Measurements from ENCODE around the gene WDR38. TPM values are rescaled to one million over a fixed set of nuclear protein-coding genes. Genes with fewer than 3 reads are reported as not detected.
A peak's percentile ranks its signal among the peaks of the same experiment; 100 is the strongest.
"Not testable (repeated sequence)": the region's sequence is repeated elsewhere in the genome, so short reads cannot be mapped to it uniquely, and the experiment has no call there.

The WDR38 gene
- total RNA-seq, 1 experiment from 2014 or later, result 0.12 TPM

- DNase-seq (ENCODE audit: low read depth), result peak; percentile 82
These were observed 18.7 kb upstream of the WDR38 start for GRCh38 chr9:124834591-124834990.

DNA sequence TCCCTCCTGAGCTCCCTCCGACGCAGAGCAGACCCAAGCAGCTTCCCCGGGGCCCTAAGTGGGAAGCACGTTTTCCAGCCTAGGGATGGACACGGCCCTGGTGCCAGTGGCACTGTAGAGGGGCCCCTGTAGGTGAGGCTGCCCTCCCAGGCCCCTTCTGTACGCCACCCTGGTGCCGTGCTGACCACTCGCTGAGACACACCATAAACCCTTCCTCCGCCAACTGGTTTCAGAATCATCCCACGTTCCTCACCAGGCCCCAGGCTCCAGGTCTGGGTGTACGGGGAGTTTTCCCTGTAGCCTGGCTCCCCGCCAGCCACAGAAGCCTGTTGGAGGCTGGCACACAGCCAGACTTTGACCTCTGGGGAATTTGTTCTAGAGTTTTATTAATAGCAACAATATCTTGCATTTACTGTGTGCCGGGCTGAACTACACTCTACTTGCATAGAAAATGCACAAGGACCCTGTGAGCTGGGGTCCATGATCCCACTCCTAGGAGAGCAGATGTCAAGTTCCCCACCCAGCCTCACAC lies 18.2 kb upstream of the WDR38 start:
- DNase-seq (ENCODE audit: low read depth), result peak; percentile 87

DNA sequence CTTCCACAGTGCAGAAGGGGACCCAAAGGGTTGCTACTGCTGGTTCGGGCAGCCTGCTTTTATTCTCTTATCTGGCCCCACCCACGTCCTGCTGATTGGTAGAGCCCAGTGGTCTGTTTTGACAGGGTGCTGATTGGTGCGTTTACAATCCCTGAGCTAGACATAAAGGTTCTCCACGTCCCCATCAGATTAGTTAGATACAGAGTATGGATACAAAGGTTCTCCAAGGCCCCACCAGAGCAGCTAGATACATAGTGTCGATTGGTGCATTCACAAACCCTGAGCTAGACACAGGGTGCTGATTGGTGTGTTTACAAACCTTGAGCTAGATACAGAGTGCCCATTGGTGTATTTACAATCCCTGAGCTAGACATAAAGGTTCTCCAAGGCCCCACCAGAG lies 15.1 kb upstream of the WDR38 start:
- not testable (repeated sequence) for DNase-seq (ENCODE audit: low read depth)

GRCh38 chr9:124838567-124839275 lies 14.5 kb upstream of the WDR38 start:
- DNase-seq (ENCODE audit: low read depth), result not testable (repeated sequence)

DNA sequence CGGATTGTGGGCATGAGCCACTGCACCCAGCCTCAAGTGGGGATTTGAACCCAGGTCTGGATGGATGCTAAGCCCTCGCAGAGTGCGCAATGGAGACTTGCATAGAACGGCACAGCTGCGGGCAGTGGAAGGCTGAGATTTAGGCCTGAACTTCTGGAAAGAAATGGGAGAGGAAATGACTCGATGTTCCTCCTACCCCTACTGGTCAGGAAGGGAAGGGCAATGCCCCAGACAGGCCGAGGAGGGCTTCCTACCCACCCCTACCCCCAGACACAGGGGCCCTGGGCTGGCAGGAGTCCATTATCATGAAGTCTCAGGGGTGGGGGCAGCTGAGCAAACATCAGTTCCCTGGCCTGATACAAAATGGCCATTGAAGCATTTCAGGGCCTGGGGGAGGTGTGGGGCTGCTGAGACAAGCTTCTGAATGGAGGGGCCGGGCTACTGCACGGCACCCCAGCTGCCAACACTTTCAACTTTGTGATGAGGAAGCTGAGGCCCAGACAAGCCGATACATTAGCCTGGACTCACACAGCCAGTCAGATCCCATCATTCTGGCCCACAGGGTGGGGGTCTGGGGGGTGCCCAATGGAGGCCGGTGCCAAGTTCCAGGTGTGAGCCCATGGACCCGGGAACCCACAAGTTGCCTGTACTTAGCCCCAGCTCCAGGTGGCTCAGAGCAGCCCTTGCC lies 13.5 kb upstream of the WDR38 start:
- no peak for DNase-seq (ENCODE audit: low read depth)

GRCh38 chr9:124840300-124840833 lies 12.9 kb upstream of the WDR38 start:
- DNase-seq (ENCODE audit: low read depth), result no peak

- DNase-seq (ENCODE audit: low read depth), result no peak
These were observed 12.0 kb upstream of the WDR38 start for GRCh38 chr9:124841075-124841821.

GRCh38 chr9:124843456-124844034 lies 9.7 kb upstream of the WDR38 start:
- no peak for DNase-seq (ENCODE audit: low read depth)

DNA sequence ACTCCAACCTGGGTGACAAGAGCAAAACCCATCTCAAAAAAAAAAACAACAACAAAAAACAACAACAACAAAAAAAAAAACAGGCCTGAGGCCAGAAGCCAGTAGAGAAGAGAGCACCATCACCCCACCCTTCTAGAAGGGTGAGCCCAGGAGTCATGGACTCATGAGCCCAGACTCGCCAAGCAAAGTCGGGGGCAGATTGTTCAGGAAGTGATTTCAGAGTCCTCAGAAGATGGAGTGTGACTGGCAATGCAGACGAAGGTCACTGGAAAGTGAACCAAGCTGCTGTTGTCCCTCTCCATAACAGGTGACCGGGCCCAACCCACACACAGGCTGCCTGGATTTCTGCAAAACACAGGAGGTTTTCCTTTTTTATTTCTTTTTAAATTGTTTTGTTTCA lies 9.0 kb upstream of the WDR38 start:
- DNase-seq (ENCODE audit: low read depth), result no peak

DNA sequence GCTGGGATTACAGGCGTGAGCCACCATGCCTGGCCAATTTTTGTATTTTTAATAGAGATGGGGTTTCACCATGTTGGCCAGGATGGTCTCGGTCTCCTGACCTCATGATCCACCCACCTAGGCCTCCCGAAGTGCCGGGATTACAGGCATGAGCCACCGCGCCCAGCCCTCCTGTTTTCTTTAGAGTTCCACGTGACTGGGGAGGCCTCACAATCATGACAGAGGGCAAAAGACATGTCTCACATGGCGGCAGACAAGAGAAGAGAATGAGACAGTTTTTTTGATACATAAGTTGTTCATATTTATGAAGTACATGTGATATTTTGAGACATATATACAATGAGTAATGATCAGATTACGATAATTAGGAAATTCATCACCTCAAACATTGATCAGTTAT lies 6.8 kb upstream of the WDR38 start:
- DNase-seq (ENCODE audit: low read depth), result not testable (repeated sequence)

GRCh38 chr9:124846969-124847368 lies 6.3 kb upstream of the WDR38 start:
- no peak for DNase-seq (ENCODE audit: low read depth)

GRCh38 chr9:124849801-124850200 lies 3.5 kb upstream of the WDR38 start:
- peak; percentile 93 for DNase-seq (ENCODE audit: low read depth)

GRCh38 chr9:124852121-124852828 lies 985 bp upstream of the WDR38 start:
- no peak for DNase-seq (ENCODE audit: low read depth)

DNA sequence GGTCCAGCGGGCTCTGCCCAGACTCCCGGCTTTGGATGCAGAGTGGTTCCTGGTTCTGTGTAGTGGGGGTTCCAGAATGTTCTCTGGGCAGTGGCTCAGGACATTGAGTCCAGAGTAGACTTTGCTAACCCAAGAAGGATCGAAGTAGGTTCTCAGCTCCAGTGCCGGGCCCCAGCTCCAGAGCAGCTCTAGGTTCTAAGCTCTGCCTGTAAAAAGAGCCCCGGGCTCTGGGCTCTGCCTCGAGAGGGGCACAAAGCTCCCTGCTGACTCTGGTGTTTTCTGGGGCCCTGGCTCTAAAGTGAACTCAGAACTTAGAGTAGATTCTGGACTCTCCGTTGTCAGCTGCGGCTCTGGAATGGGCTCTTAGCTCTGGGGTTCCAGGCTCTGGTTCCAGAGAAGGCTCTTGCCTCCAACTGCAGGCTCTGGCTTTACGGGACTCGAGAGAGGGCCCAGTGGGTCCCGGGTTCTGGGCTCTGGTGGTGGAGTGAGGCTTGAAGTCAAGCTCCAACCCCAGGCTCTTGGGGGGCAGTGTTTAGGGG lies 414 bp downstream of the WDR38 start:
- no peak for DNase-seq (ENCODE audit: low read depth)

GRCh38 chr9:124854161-124854560 lies 901 bp downstream of the WDR38 start:
- DNase-seq (ENCODE audit: low read depth), result no peak

DNA sequence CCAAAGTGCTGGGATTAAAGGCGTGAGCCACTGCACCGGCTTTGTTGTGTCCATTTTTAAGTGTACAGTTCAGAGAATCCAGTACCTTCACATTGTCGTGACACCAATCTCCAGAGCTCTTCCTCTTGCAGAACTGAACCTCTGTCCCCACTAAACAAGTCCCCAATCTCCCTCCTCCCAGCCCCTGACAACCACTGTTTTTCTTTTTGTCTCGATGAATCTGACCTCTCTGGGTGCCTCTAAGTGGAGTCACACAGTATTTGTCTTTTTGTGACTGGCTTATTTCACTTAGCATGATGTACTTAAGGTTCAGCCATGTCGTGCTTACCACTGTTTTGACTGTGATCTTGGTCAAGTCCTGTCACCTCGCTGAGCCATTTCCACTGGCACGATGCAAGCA lies 1.6 kb downstream of the WDR38 start:
- no peak for DNase-seq (ENCODE audit: low read depth)

DNA sequence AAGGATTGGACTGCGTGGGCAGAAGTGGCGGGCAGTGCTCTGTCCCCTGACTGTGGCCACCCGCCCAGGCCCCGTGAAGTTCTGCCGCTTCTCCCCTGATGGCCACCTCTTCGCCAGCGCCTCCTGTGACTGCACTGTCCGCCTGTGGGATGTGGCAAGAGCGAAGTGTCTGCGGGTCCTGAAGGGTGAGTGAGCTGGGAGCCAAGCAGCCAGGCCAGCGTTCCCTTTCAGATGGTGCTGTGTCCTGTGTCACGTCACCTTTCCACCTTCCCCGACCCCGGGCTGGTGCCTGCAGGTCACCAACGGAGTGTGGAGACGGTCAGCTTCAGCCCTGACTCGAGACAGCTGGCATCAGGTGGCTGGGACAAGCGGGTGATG lies 2.3 kb downstream of the WDR38 start:
- no peak for DNase-seq (ENCODE audit: low read depth)

- DNase-seq (ENCODE audit: low read depth), result peak; percentile 37
These were observed 2.9 kb downstream of the WDR38 start for GRCh38 chr9:124855944-124856765.

GRCh38 chr9:124857533-124858162 lies 4.4 kb downstream of the WDR38 start:
- no peak for DNase-seq (ENCODE audit: low read depth)
